Hepatocyte (in vitro differentiated cells): ENCODE measurements around the gene AP2A1. TPM values are rescaled to one million over a fixed set of nuclear protein-coding genes. Genes with fewer than 3 reads are reported as not detected.

Experiments
- DNase-seq: peaks from one replicate; pipeline ENCODE4 v3.0.0-alpha.2; 2016; ENCODE audit warnings: low spot score
- H2AFZ ChIP-seq: fragments of 200-600 bp; sonication (generic); 2 replicates; pipeline ENCODE4 v1.6.0; 2016; ENCODE audit warnings: antibody characterized with exemption, mild to moderate bottlenecking
- H3K27ac ChIP-seq: fragments of 200-600 bp; sonication (generic); 2 replicates; pipeline ENCODE4 v1.5.1; 2016; ENCODE audit warnings: mild to moderate bottlenecking
- H3K27me3 ChIP-seq: fragments of 200-600 bp; sonication (generic); 2 replicates; pipeline ENCODE4 v1.6.1; 2016
- H3K36me3 ChIP-seq: fragments of 200-600 bp; sonication (generic); replicated peaks from 2 replicates; pipeline ENCODE4 v1.5.1; 2016; ENCODE audit warnings: low read depth; ENCODE audit not compliant: insufficient read depth
- H3K4me1 ChIP-seq: fragments of 200-600 bp; sonication (generic); 2 replicates; pipeline ENCODE4 v1.5.1; 2016; ENCODE audit warnings: mild to moderate bottlenecking, moderate library complexity; ENCODE audit not compliant: insufficient read depth
- H3K4me2 ChIP-seq: fragments of 200-600 bp; sonication (generic); 2 replicates; pipeline ENCODE4 v1.6.0; 2016
- H3K4me3 ChIP-seq: fragments of 200-600 bp; sonication (generic); 2 replicates; pipeline ENCODE4 v1.5.1; 2016; ENCODE audit warnings: mild to moderate bottlenecking
- H3K79me2 ChIP-seq: fragments of 200-600 bp; sonication (generic); 2 replicates; pipeline ENCODE4 v1.6.0; 2017; ENCODE audit warnings: mild to moderate bottlenecking
- H3K9me2 ChIP-seq: fragments of 200-600 bp; sonication (generic); replicated peaks from 2 replicates; pipeline ENCODE4 v1.6.0; 2017; ENCODE audit warnings: mild to moderate bottlenecking; ENCODE audit not compliant: insufficient read depth
- H3K9me3 ChIP-seq: fragments of 200-600 bp; sonication (generic); 2 replicates; pipeline ENCODE4 v1.5.1; 2016; ENCODE audit warnings: low read depth, mild to moderate bottlenecking
- H4K20me1 ChIP-seq: fragments of 200-600 bp; sonication (generic); 2 replicates; pipeline ENCODE4 v1.6.0; 2016; ENCODE audit warnings: mild to moderate bottlenecking; ENCODE audit not compliant: insufficient read depth, poor library complexity, severe bottlenecking
- EZH2 ChIP-seq: fragments of 200-600 bp; sonication (generic); IDR thresholded peaks from 2 replicates; pipeline ENCODE4 v1.6.1; 2016; ENCODE audit warnings: antibody characterized with exemption, mild to moderate bottlenecking, borderline replicate concordance
- EZH2phosphoT487 ChIP-seq: fragments of 200-600 bp; sonication (generic); IDR thresholded peaks from one replicate; pipeline ENCODE4 v1.6.1; 2018; ENCODE audit warnings: antibody characterized with exemption, mild to moderate bottlenecking, low read depth, moderate library complexity; ENCODE audit not compliant: unreplicated experiment, severe bottlenecking
- WGBS: methylation state at CpG from one replicate; pipeline ENCODE4 v1.1.6; 2016; ENCODE audit warnings: low lambda C conversion rate; ENCODE audit errors: missing lambda C conversion rate; 5-methylcytosine and 5-hydroxymethylcytosine counted together
- polyA plus RNA-seq: library from polyadenylated mRNA; unstranded; fragments of >200 nt; fragmentation: Nextera tagmentation; extraction: Ambion mirVana; gene quantifications from 2 replicates; pipeline ENCODE4 v1.2.1, GENCODE V29; 2016
- total RNA-seq: library from RNA; depleted of rRNA; stranded (reverse); fragments of >200 nt; gene quantifications from 2 replicates; pipeline ENCODE4 v1.2.3, GENCODE V29; 2014
- TF ChIP-seq, protein P1 (sequence below): fragments of 200-600 bp; sonication (generic); IDR thresholded peaks from 2 replicates; pipeline ENCODE4 v1.5.1; 2016; ENCODE audit warnings: antibody characterized with exemption, mild to moderate bottlenecking; ENCODE audit not compliant: poor library complexity

Gene AP2A1
- total and polyA plus RNA-seq, 2 experiments from 2014 or later: 62.1 to 64.8 TPM

- no peaks in the 10 kb centered on the region for H3K4me1 ChIP-seq
- no peak overlapping the region for H3K4me3 ChIP-seq
- no peaks in the 10 kb centered on the region for H3K9me3 ChIP-seq
- H3K79me2 ChIP-seq: no peaks in the 10 kb centered on the region
- H3K27ac ChIP-seq: no peak overlapping the region
- no peak overlapping the region for H2AFZ ChIP-seq
- WGBS: 96% methylated on average over 1 of the region's 1 CpG
- H3K36me3 ChIP-seq: no peaks in the 10 kb centered on the region
- no peak overlapping the region for H3K4me2 ChIP-seq
- no peak for DNase-seq
- no peaks in the 10 kb centered on the region for H3K27me3 ChIP-seq
- no peaks in the 10 kb centered on the region for H3K9me2 ChIP-seq
- TF ChIP-seq EZH2phosphoT487: no peak
- TF ChIP-seq, protein P1, sequence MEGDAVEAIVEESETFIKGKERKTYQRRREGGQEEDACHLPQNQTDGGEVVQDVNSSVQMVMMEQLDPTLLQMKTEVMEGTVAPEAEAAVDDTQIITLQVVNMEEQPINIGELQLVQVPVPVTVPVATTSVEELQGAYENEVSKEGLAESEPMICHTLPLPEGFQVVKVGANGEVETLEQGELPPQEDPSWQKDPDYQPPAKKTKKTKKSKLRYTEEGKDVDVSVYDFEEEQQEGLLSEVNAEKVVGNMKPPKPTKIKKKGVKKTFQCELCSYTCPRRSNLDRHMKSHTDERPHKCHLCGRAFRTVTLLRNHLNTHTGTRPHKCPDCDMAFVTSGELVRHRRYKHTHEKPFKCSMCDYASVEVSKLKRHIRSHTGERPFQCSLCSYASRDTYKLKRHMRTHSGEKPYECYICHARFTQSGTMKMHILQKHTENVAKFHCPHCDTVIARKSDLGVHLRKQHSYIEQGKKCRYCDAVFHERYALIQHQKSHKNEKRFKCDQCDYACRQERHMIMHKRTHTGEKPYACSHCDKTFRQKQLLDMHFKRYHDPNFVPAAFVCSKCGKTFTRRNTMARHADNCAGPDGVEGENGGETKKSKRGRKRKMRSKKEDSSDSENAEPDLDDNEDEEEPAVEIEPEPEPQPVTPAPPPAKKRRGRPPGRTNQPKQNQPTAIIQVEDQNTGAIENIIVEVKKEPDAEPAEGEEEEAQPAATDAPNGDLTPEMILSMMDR: no peak
- no peak for TF ChIP-seq EZH2
- H4K20me1 ChIP-seq: no peaks in the 10 kb centered on the region
Measured at GRCh38 chr19:49739098-49739497, 27.7 kb upstream of the AP2A1 start.

- TF ChIP-seq, protein P1: no peak
- no peak for TF ChIP-seq EZH2
- TF ChIP-seq EZH2phosphoT487: no peak
- no peak overlapping the region for H3K4me2 ChIP-seq
- H3K27me3 ChIP-seq: no peaks in the 10 kb centered on the region
- no peaks in the 10 kb centered on the region for H3K4me1 ChIP-seq
- H3K9me2 ChIP-seq: no peaks in the 10 kb centered on the region
- no peaks in the 10 kb centered on the region for H3K36me3 ChIP-seq
- H4K20me1 ChIP-seq: no peaks in the 10 kb centered on the region
- no peak overlapping the region for H3K27ac ChIP-seq
- 91% methylated on average over 10 of the region's 10 CpGs for WGBS
- no peak for DNase-seq
- H3K9me3 ChIP-seq: no peaks in the 10 kb centered on the region
- H2AFZ ChIP-seq: no peak overlapping the region
- no peak overlapping the region for H3K4me3 ChIP-seq
- H3K79me2 ChIP-seq: no peaks in the 10 kb centered on the region
Measured at GRCh38 chr19:49739933-49740332, 26.9 kb upstream of the AP2A1 start.

DNA sequence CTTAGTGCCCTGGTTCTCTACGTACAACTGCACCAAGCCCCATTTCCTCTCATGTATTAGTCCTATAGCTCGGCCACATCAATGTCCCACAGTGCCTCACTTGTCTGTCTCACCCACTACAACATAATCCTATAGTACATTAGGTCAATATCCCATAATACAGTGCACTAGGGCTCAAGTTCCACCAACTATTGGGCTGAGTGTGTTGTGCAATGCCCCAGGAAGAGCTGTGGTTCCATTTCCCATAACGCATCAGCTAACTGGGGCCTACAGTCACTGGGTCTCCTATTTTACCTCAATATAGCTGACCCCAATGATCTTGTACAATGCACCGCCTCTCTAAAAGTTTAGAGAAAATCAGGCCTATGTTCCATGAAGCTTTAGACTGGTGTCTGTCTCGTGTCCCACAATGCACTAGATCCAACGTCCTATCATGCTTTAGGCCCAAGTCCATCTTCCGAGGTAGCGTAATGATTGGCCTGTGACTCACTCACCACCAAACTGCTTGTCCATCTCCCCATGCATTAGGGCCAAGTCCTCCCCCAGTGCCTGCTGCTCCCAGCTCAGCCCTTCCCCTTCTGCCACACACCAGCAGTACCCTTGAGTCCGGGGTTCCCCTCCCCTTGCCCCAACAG, 25.5 kb upstream of the AP2A1 start:
- no peak overlapping the region for H3K4me3 ChIP-seq
- no peak overlapping the region for H3K27ac ChIP-seq
- H3K4me1 ChIP-seq: no peaks in the 10 kb centered on the region
- no peak overlapping the region for H3K4me2 ChIP-seq
- no peaks in the 10 kb centered on the region for H4K20me1 ChIP-seq
- no peak for DNase-seq
- WGBS: 94% methylated on average over 9 of the region's 9 CpGs
- no peaks in the 10 kb centered on the region for H3K27me3 ChIP-seq
- no peaks in the 10 kb centered on the region for H3K9me2 ChIP-seq
- H3K9me3 ChIP-seq: no peaks in the 10 kb centered on the region
- H3K79me2 ChIP-seq: no peaks in the 10 kb centered on the region
- no peak for TF ChIP-seq EZH2phosphoT487
- TF ChIP-seq EZH2: no peak
- TF ChIP-seq, protein P1: no peak
- no peak overlapping the region for H2AFZ ChIP-seq
- H3K36me3 ChIP-seq: no peaks in the 10 kb centered on the region

DNA sequence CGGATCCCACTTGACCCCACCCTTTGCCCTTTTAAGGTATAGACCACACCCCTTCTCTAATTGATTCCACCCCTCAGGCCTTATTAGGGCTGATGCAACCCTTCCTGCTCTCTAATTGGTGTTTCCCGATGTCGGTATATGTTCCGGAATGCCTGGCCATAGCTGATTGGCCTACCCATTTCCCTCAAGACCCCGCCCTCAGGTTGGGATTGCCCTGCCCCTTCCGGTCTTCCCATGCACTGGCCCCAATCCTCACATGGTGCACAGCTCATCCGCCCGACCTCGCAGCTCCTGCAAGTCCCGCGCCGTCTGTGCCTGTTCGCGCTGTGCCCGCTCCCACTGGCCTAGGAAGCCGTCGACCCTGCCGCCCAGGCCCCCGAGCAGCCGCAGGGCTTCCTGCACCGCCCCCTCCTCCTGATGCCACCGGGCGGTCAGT, 21.8 kb upstream of the AP2A1 start:
- Histone ChIP-seq H3K36me3 (no peaks in the 10 kb centered on the region), H3K4me1 (no peaks in the 10 kb centered on the region), H3K27me3 (no peaks in the 10 kb centered on the region), H3K4me2 (no peak overlapping the region), H3K9me2 (no peaks in the 10 kb centered on the region), H4K20me1 (no peaks in the 10 kb centered on the region), H3K4me3 (no peak overlapping the region), H2AFZ (no peak overlapping the region), H3K9me3 (no peaks in the 10 kb centered on the region), H3K27ac (no peak overlapping the region), H3K79me2 (no peaks in the 10 kb centered on the region)
- DNase-seq: no peak
- TF ChIP-seq, protein P1: no peak
- TF ChIP-seq EZH2phosphoT487: no peak
- TF ChIP-seq EZH2: no peak
- WGBS: 96% methylated on average over 20 of the region's 23 CpGs
